ENCODE measurements around the gene POU2F3.

DNA sequence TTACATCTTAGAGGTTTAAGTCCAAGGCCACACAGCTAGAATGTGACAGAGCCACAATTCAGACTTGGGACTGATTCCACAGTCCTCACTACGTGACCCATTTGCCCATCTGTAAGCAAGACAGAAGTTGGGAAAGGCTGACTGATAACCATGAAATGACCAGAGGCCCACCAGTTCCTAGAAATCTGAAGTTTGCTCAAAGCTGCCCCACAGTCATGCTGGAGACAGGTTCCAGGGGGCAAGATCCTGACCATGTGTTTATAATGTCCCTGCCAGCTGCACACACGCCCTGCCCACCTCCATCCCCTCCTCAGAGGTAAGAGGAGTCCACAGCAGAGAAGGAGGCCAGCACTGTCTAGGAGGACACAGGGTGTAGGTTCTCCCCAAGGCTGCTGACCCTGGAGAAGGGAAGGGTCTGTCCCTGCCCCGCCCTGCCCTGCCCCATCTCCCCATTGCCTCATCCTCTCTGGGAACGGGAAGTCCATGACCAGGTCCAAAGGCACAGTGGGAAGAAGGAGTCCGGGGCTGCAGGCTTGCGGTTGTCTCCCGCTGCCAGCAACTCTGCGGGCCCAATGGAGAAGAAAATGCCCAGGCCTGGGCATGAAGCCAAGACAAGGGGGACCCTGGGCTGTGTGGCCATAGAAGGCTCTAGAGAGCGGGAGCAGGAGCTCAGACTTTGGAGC, 41.0 kb upstream of the POU2F3 start:
- TF ChIP-seq, protein P1, sequence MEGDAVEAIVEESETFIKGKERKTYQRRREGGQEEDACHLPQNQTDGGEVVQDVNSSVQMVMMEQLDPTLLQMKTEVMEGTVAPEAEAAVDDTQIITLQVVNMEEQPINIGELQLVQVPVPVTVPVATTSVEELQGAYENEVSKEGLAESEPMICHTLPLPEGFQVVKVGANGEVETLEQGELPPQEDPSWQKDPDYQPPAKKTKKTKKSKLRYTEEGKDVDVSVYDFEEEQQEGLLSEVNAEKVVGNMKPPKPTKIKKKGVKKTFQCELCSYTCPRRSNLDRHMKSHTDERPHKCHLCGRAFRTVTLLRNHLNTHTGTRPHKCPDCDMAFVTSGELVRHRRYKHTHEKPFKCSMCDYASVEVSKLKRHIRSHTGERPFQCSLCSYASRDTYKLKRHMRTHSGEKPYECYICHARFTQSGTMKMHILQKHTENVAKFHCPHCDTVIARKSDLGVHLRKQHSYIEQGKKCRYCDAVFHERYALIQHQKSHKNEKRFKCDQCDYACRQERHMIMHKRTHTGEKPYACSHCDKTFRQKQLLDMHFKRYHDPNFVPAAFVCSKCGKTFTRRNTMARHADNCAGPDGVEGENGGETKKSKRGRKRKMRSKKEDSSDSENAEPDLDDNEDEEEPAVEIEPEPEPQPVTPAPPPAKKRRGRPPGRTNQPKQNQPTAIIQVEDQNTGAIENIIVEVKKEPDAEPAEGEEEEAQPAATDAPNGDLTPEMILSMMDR (conservative IDR thresholded peaks at IDR 0.05 in 1 of 2, IDR thresholded peaks at IDR 0.05 in 1 of 2; ENCODE audit: low read depth in 1 of 2, low read length in 2 of 2), result no peak
- no peak for TF ChIP-seq EZH2 (IDR thresholded peaks at IDR 0.05; ENCODE audit: low read length, missing control alignments)
